Epithelial cell of proximal tubule (primary cell): ENCODE measurements around the gene CPEB4. TPM values are rescaled to one million over a fixed set of nuclear protein-coding genes. Genes with fewer than 3 reads are reported as not detected.

Experiments used
- DNase-seq: peaks from one replicate; pipeline ENCODE4 v3.0.0-alpha.2; 2011; ENCODE audit warnings: low read depth
- H3K4me3 ChIP-seq: 2 replicates; pipeline ENCODE4 v1.5.1; 2011; ENCODE audit warnings: low read depth, mild to moderate bottlenecking, low read length
- CTCF ChIP-seq: conservative IDR thresholded peaks from 2 replicates; pipeline ENCODE4 v1.5.1; 2012; ENCODE audit warnings: low read depth, mild to moderate bottlenecking, low read length
- total RNA-seq: library from RNA; depleted of rRNA; stranded (reverse); fragments of >200 nt; gene quantifications from 2 replicates; pipeline ENCODE4 v1.2.3, GENCODE V29; 2015

The CPEB4 gene
- total RNA-seq, 1 donor from 2014 or later: 17.5 TPM

- no peak for DNase-seq
- TF ChIP-seq CTCF: no peak
- no peak overlapping the region for H3K4me3 ChIP-seq
These were observed 41.1 kb upstream of the CPEB4 start for GRCh38 chr5:173846929-173847501.

- no peak for TF ChIP-seq CTCF
- no peak for DNase-seq
- H3K4me3 ChIP-seq: no peak overlapping the region
These were observed 39.1 kb upstream of the CPEB4 start for GRCh38 chr5:173848986-173849596.

GRCh38 chr5:173849908-173850307, 38.2 kb upstream of the CPEB4 start:
- no peak for DNase-seq
- TF ChIP-seq CTCF: no peak
- no peak overlapping the region for H3K4me3 ChIP-seq

- H3K4me3 ChIP-seq: no peak overlapping the region
- DNase-seq: no peak
- TF ChIP-seq CTCF: no peak
These were observed 37.5 kb upstream of the CPEB4 start for GRCh38 chr5:173850659-173851058.

GRCh38 chr5:173851595-173852243, 36.4 kb upstream of the CPEB4 start:
- no peak for TF ChIP-seq CTCF
- H3K4me3 ChIP-seq: no peak overlapping the region
- DNase-seq: no peak

GRCh38 chr5:173852790-173853359, 35.3 kb upstream of the CPEB4 start:
- no peak for TF ChIP-seq CTCF
- no peak overlapping the region for H3K4me3 ChIP-seq
- no peak for DNase-seq
